CD4-positive, alpha-beta T cell treated with Interferon gamma for 1 hour (primary cell): ENCODE measurements around the gene AFAP1.
"Not testable (repeated sequence)": the region's sequence is repeated elsewhere in the genome, so short reads cannot be mapped to it uniquely, and the experiment has no call there.

Experiments used
- DNase-seq: peaks from one replicate; pipeline ENCODE4 v3.0.0-alpha.2; 2020

The AFAP1 gene

GRCh38 chr4:7945709-7946380 lies 6.2 kb upstream of the AFAP1 start:
- no peak for DNase-seq

- DNase-seq, result no peak
Measured at GRCh38 chr4:7944599-7945220, 5.0 kb upstream of the AFAP1 start.

GRCh38 chr4:7943688-7944087 lies 4.0 kb upstream of the AFAP1 start:
- not testable (repeated sequence) for DNase-seq

- no peak for DNase-seq
Measured at GRCh38 chr4:7943211-7943610, 3.5 kb upstream of the AFAP1 start.

GRCh38 chr4:7941965-7942496 lies 2.4 kb upstream of the AFAP1 start:
- DNase-seq, result no peak

- DNase-seq, result no peak
Measured at GRCh38 chr4:7941111-7941964, 1.7 kb upstream of the AFAP1 start.

- DNase-seq, result no peak
Measured at GRCh38 chr4:7938609-7939376, 868 bp downstream of the AFAP1 start.

- no peak for DNase-seq
Measured at GRCh38 chr4:7938266-7938608, 1.4 kb downstream of the AFAP1 start.

GRCh38 chr4:7937006-7937405 lies 2.7 kb downstream of the AFAP1 start:
- DNase-seq, result no peak

- DNase-seq, result no peak
Measured at GRCh38 chr4:7933651-7934510, 5.8 kb downstream of the AFAP1 start.

- DNase-seq, result no peak
Measured at GRCh38 chr4:7932287-7932686, 7.4 kb downstream of the AFAP1 start.

GRCh38 chr4:7929118-7929951 lies 10.3 kb downstream of the AFAP1 start:
- DNase-seq, result no peak

GRCh38 chr4:7928711-7929110 lies 10.9 kb downstream of the AFAP1 start:
- no peak for DNase-seq

- no peak for DNase-seq
Measured at GRCh38 chr4:7926822-7927221, 12.8 kb downstream of the AFAP1 start.

GRCh38 chr4:7924570-7924969 lies 15.1 kb downstream of the AFAP1 start:
- DNase-seq, result no peak

GRCh38 chr4:7924163-7924562 lies 15.5 kb downstream of the AFAP1 start:
- DNase-seq, result no peak

- no peak for DNase-seq
Measured at GRCh38 chr4:7922466-7922865, 17.2 kb downstream of the AFAP1 start.

- no peak for DNase-seq
Measured at GRCh38 chr4:7918981-7919380, 20.7 kb downstream of the AFAP1 start.

GRCh38 chr4:7918187-7918586 lies 21.5 kb downstream of the AFAP1 start:
- not testable (repeated sequence) for DNase-seq

- no peak for DNase-seq
Measured at GRCh38 chr4:7917669-7918068, 22.0 kb downstream of the AFAP1 start.

GRCh38 chr4:7915875-7916242 lies 23.8 kb downstream of the AFAP1 start:
- no peak for DNase-seq
